ENCODE results near the gene OPN5. TPM values are rescaled to one million over a fixed set of nuclear protein-coding genes. Genes with fewer than 3 reads are reported as not detected.

OPN5 gene
- total and polyA plus RNA-seq, 12 donors = 0.16 TPM; not detected in 11

DNA sequence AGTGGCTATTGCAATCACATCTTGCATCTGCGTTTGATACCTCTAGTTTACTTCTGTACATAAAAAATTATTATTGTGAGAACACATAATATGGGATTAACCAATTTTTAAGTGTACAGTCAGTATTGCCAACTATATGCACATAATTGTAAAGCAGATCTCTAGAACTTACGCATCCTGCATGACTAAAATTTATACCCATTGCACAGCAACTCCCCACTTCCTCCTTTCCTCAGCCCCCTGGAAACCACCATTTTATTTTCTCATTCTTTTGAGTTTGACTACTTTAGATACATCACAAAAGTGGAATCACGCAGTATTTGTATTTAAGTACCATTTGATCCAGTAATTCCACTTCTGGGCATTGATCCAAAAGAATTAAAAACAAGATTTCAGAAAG, 19.3 kb upstream of the OPN5 start:
- intact Hi-C loops (cut with DNase I) = no loop called here
- no peak overlapping the region for H3K27ac ChIP-seq
- no peaks in the 10 kb centered on the region for H3K4me1 ChIP-seq (replicated peaks in 1 of 2)
- DNase-seq = no peak
- no peaks in the 10 kb centered on the region for H3K9me3 ChIP-seq (replicated peaks in 1 of 3)
- H3K27me3 ChIP-seq = no peaks in the 10 kb centered on the region
- H3K4me3 ChIP-seq = no peak overlapping the region
- TF ChIP-seq POLR2A (IDR thresholded peaks at IDR 0.05) = no peak
- TF ChIP-seq, protein P1, sequence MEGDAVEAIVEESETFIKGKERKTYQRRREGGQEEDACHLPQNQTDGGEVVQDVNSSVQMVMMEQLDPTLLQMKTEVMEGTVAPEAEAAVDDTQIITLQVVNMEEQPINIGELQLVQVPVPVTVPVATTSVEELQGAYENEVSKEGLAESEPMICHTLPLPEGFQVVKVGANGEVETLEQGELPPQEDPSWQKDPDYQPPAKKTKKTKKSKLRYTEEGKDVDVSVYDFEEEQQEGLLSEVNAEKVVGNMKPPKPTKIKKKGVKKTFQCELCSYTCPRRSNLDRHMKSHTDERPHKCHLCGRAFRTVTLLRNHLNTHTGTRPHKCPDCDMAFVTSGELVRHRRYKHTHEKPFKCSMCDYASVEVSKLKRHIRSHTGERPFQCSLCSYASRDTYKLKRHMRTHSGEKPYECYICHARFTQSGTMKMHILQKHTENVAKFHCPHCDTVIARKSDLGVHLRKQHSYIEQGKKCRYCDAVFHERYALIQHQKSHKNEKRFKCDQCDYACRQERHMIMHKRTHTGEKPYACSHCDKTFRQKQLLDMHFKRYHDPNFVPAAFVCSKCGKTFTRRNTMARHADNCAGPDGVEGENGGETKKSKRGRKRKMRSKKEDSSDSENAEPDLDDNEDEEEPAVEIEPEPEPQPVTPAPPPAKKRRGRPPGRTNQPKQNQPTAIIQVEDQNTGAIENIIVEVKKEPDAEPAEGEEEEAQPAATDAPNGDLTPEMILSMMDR (IDR thresholded peaks at IDR 0.05) = no peak
- WGBS, 4 donors = 86 to 93% (median 89%) methylated on average over 3 of the region's 3 CpGs
- no peaks in the 10 kb centered on the region for H3K36me3 ChIP-seq (replicated peaks in 1 of 2)

GRCh38 chr6:47766445-47766844, 15.4 kb upstream of the OPN5 start:
- no peaks in the 10 kb centered on the region for H3K4me1 ChIP-seq (replicated peaks in 1 of 2)
- H3K9me3 ChIP-seq (replicated peaks in 1 of 3) = no peaks in the 10 kb centered on the region
- no peak overlapping the region for H3K4me3 ChIP-seq
- no peaks in the 10 kb centered on the region for H3K27me3 ChIP-seq
- no peaks in the 10 kb centered on the region for H3K36me3 ChIP-seq (replicated peaks in 1 of 2)
- TF ChIP-seq POLR2A (IDR thresholded peaks at IDR 0.05) = no peak
- TF ChIP-seq, protein P1 (IDR thresholded peaks at IDR 0.05) = no peak
- intact Hi-C loops (cut with DNase I) = no loop called here
- no peak overlapping the region for H3K27ac ChIP-seq
- WGBS, 4 donors = 79 to 89% (median 86%) methylated on average over 3 of the region's 3 CpGs
- DNase-seq = no peak

DNA sequence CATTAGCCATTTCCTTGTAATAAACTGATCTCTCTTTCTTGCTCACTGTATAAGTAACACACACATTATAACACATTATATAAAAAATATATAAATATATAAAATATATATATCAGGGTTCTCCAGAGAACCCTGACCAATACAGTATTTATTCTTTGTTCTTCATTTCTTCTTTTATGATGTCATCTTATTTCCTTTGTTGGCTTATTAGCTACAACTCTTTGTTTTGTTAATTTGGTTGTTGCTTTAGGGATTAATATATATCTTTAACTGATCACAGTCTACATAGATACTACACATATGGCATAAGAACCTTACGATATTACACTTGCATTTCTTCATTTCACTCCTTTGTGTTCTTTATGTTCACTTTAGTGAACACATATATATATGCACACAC, 14.7 kb upstream of the OPN5 start:
- 0 to 90% (median 44%) methylated on average over 1 of the region's 1 CpG for WGBS, 4 donors
- no peaks in the 10 kb centered on the region for H3K27me3 ChIP-seq
- TF ChIP-seq POLR2A (IDR thresholded peaks at IDR 0.05) = no peak
- TF ChIP-seq, protein P1 (IDR thresholded peaks at IDR 0.05) = no peak
- intact Hi-C loops (cut with DNase I) = no loop called here
- H3K4me1 ChIP-seq (replicated peaks in 1 of 2) = no peaks in the 10 kb centered on the region
- no peaks in the 10 kb centered on the region for H3K9me3 ChIP-seq (replicated peaks in 1 of 3)
- no peak overlapping the region for H3K4me3 ChIP-seq
- H3K27ac ChIP-seq = no peak overlapping the region
- no peaks in the 10 kb centered on the region for H3K36me3 ChIP-seq (replicated peaks in 1 of 2)
- no peak for DNase-seq

DNA sequence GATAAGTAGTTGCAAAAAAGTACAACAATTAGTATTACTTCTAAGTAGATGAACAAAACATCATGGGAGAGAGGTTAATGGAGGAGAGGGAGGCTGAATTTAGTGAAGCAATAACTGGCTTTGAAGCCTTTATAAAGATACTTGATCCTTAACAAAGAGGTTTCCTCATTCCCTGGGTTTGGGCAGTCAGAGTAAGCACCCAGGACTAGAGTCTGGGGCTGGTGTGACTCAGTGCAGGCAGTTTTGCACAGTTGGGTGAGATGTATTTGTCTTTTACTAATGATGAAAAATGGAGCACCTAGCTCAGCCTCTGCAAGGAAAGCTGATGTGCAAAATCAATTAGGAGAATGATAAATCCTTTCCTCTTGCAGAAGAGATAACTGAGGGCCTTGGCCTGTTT, 11.8 kb upstream of the OPN5 start:
- intact Hi-C loops (cut with DNase I) = loop anchor here (5.0 to 10.0 kb wide), 2 partner anchors 135 to 138 kb away; no protein-coding TSS in a partner anchor
- TF ChIP-seq POLR2A (IDR thresholded peaks at IDR 0.05) = no peak
- TF ChIP-seq, protein P1 (IDR thresholded peaks at IDR 0.05) = no peak

More for the DNA sequence above, 11.8 kb upstream of the OPN5 start:
- H3K27ac ChIP-seq = no peak overlapping the region
- H3K27me3 ChIP-seq = no peaks in the 10 kb centered on the region
- no peaks in the 10 kb centered on the region for H3K9me3 ChIP-seq (replicated peaks in 1 of 3)
- H3K36me3 ChIP-seq (replicated peaks in 1 of 2) = no peaks in the 10 kb centered on the region
- H3K4me3 ChIP-seq = no peak overlapping the region
- no peak for DNase-seq
- no peaks in the 10 kb centered on the region for H3K4me1 ChIP-seq (replicated peaks in 1 of 2)

Measured in adrenal gland (tissue), 12 donors.